Measurements from ENCODE around the gene RSPH6A.

- TF ChIP-seq CTCF (optimal IDR thresholded peaks at IDR 0.05 in 1 of 3, IDR thresholded peaks at IDR 0.05 in 1 of 3, conservative IDR thresholded peaks at IDR 0.05 in 1 of 3; ENCODE audit: extremely low read depth in 1 of 3, insufficient read depth in 2 of 3, low read length in 3 of 3) (peak in 1 of 3 experiments; percentile 1), EZH2 (IDR thresholded peaks at IDR 0.05; ENCODE audit: low read length) (no peak)
Observed at GRCh38 chr19:45819769-45820168, 4.7 kb upstream of the RSPH6A start.

Measured in keratinocyte (primary cell).